LNCaP clone FGC (cell line): ENCODE measurements around the gene TTLL8.

Source experiments
- DNase-seq: peaks from one replicate; pipeline ENCODE4 v3.0.0-alpha.2; 2011; ENCODE audit warnings: low read depth
- H3K4me3 ChIP-seq: 2 replicates; pipeline ENCODE4 v1.5.1; 2011; ENCODE audit warnings: mild to moderate bottlenecking, low read depth, low read length, control low read depth
- CTCF ChIP-seq: IDR thresholded peaks from 2 replicates; pipeline ENCODE4 v1.5.1; 2012; ENCODE audit warnings: mild to moderate bottlenecking; ENCODE audit not compliant: control insufficient read depth, insufficient read depth; ENCODE audit errors: extremely low read depth

Gene TTLL8

GRCh38 chr22:50062509-50063135 lies 4.5 kb upstream of the TTLL8 start:
- DNase-seq = no peak
- no peak for TF ChIP-seq CTCF

GRCh38 chr22:50061824-50062355 lies 3.8 kb upstream of the TTLL8 start:
- no peak for DNase-seq
- no peak for TF ChIP-seq CTCF

More at GRCh38 chr22:50062509-50063135, 4.5 kb upstream of the TTLL8 start:
- no peak overlapping the region for H3K4me3 ChIP-seq

GRCh38 chr22:50061141-50061823 lies 3.2 kb upstream of the TTLL8 start:
- TF ChIP-seq CTCF = no peak
- no peak overlapping the region for H3K4me3 ChIP-seq
- no peak for DNase-seq

More at GRCh38 chr22:50061824-50062355, 3.8 kb upstream of the TTLL8 start:
- no peak overlapping the region for H3K4me3 ChIP-seq

- TF ChIP-seq CTCF = no peak
- DNase-seq = peak; percentile 8
- no peak overlapping the region for H3K4me3 ChIP-seq
Observed at GRCh38 chr22:50060441-50061140, 2.5 kb upstream of the TTLL8 start.

- DNase-seq = no peak
- H3K4me3 ChIP-seq = no peak overlapping the region
Observed at GRCh38 chr22:50059881-50060262, 1.8 kb upstream of the TTLL8 start.

More at GRCh38 chr22:50059881-50060262, 1.8 kb upstream of the TTLL8 start:
- TF ChIP-seq CTCF = no peak
